Smooth muscle cell of bladder (primary cell): ENCODE data around the gene YLPM1. TPM values are rescaled to one million over a fixed set of nuclear protein-coding genes. Genes with fewer than 3 reads are reported as not detected.

Experiments
- total RNA-seq: library from RNA; depleted of rRNA; stranded (reverse); fragments of >200 nt; gene quantifications from 2 replicates; pipeline ENCODE4 v1.2.3, GENCODE V29; 2014

The YLPM1 gene
- 20.6 and 22.6 TPM in 2 replicates for total RNA-seq

GRCh38 chr14:74762917-74763802 lies at the start of gene YLPM1:
TSS of gene YLPM1 (plus strand) at chr14:74763316. CDS start at chr14:74763490, 174 bp downstream.

GRCh38 chr14:74875941-74876913 lies 113.1 kb downstream of the YLPM1 start, which contains the start of gene PROX2:
TSS of gene PROX2 (minus strand) at chr14:74876145. CDS start at chr14:74863834, 12,311 bp downstream.

GRCh38 chr14:74881431-74882102 lies 118.5 kb downstream of the YLPM1 start, which contains the start of gene DLST:
TSS of gene DLST (plus strand) at chr14:74881916. CDS start at chr14:74881954, 38 bp downstream.

Other genes with a start within 250 kb of the YLPM1 start
- 71.0 and 72.3 TPM in 2 replicates for gene LTBP2, start 151.1 kb upstream of the YLPM1 start, total RNA-seq
- gene AREL1, start 50.2 kb upstream of the YLPM1 start, total RNA-seq, result 23.5 and 24.4 TPM in 2 replicates
- 21.8 and 38.0 TPM in 2 replicates for gene FCF1, start 50.2 kb upstream of the YLPM1 start, total RNA-seq
- gene PROX2, start 112.8 kb downstream of the YLPM1 start, total RNA-seq, result not detected in 2 replicates
- 44.1 and 50.6 TPM in 2 replicates for gene DLST, start 118.6 kb downstream of the YLPM1 start, total RNA-seq
- 0.28 and 0.46 TPM in 2 replicates for gene RPS6KL1, start 159.9 kb downstream of the YLPM1 start, total RNA-seq
- 1.7 and 3.5 TPM in 2 replicates for gene PGF, start 192.3 kb downstream of the YLPM1 start, total RNA-seq
- gene EIF2B2, start 239.6 kb downstream of the YLPM1 start, total RNA-seq, result 37.1 and 50.4 TPM in 2 replicates